ENCODE results near the gene DAPK1. TPM values are rescaled to one million over a fixed set of nuclear protein-coding genes. Genes with fewer than 3 reads are reported as not detected.

DAPK1 gene
- total RNA-seq, 4 donors from 2014 or later: 19.1 to 44.8 (median 40.4) TPM

DNA sequence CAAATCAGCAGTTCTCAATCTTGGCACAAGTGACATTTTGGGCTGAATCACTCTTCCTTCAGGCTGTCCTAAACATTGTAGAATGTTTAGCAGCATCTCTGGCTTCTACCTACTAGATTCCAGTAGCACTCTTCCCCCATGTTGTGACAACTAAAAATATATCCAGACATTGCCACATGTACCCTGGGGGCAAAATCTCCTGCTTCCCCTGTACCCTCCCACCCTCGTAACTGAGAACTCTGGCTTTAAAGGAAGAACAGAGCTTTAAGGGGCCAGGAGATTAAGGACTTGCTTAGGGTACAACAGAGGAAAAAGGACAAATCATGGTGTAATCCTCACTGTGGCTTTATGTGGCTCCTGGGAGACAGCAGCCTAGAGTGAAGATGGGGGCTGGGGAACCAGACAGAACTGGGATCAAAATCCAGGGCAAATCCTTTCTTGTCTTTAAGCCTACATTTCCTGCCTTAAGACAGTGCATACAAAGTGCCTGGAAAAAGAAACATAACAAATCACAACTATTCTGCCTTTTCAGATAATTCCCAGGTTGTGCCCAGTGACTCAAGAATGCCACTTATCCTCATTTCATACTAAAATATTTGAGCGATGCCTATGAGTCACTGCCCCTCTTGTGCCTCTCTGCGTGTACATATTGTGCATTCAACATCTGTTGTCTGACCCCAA lies 109.3 kb downstream of the DAPK1 start:
- intact Hi-C loops (cut with DNase I; ENCODE audit: low total_unique reads): no loop called here
- H3K4me3 ChIP-seq: no peak overlapping the region
- no peaks in the 10 kb centered on the region for H3K27me3 ChIP-seq
- H3K9me3 ChIP-seq: no peaks in the 10 kb centered on the region
- TF ChIP-seq, protein P1, sequence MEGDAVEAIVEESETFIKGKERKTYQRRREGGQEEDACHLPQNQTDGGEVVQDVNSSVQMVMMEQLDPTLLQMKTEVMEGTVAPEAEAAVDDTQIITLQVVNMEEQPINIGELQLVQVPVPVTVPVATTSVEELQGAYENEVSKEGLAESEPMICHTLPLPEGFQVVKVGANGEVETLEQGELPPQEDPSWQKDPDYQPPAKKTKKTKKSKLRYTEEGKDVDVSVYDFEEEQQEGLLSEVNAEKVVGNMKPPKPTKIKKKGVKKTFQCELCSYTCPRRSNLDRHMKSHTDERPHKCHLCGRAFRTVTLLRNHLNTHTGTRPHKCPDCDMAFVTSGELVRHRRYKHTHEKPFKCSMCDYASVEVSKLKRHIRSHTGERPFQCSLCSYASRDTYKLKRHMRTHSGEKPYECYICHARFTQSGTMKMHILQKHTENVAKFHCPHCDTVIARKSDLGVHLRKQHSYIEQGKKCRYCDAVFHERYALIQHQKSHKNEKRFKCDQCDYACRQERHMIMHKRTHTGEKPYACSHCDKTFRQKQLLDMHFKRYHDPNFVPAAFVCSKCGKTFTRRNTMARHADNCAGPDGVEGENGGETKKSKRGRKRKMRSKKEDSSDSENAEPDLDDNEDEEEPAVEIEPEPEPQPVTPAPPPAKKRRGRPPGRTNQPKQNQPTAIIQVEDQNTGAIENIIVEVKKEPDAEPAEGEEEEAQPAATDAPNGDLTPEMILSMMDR (IDR thresholded peaks at IDR 0.05): no peak
- TF ChIP-seq POLR2A (IDR thresholded peaks at IDR 0.05): no peak
- H3K36me3 ChIP-seq: no peaks in the 10 kb centered on the region
- no peak overlapping the region for H3K27ac ChIP-seq
- no peaks in the 10 kb centered on the region for H3K4me1 ChIP-seq
- no peak for DNase-seq

DNA sequence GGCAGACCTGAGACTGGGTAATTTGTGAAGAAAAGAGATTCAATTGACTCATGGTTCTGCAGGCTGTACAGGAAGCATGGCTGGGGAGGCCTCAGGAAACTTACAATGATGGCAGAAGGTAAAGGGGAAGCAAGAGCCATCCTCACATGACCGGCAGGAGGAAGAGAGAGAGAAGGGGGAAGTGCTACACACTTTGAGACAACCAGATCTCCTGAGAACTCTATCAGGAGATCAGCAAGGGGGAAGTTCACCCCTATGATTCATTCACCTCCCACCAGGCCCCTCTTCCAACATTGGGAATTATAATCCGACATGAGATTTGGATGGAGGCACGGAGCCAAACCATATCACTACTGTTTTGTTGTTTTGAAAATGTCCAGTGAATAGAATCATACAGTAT lies 110.2 kb downstream of the DAPK1 start:
- DNase-seq: no peak
- intact Hi-C loops (cut with DNase I; ENCODE audit: low total_unique reads): no loop called here
- Histone ChIP-seq H3K27me3 (no peaks in the 10 kb centered on the region), H3K9me3 (no peaks in the 10 kb centered on the region), H3K36me3 (no peaks in the 10 kb centered on the region), H3K4me3 (no peak overlapping the region), H3K27ac (no peak overlapping the region), H3K4me1 (no peaks in the 10 kb centered on the region)
- TF ChIP-seq, protein P1 (IDR thresholded peaks at IDR 0.05): no peak
- TF ChIP-seq POLR2A (IDR thresholded peaks at IDR 0.05): no peak

DNA sequence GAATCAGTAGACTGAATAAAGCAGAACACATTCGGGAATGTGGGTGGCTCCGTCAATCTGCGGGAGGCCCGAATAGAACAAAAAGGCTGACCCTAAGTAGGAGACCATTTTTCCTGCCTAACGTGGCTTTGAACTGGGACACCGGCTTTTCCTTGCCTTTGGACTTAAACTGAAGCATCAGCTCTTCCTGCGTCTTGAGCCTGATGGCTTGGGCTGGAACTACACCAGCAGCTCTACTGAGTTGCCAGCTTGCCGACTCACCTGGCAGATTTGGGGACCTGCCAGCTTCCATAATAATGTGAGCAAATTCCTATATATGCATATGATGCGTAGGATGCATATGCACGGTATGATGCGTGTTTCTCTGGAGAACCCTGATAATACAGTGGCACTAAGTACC lies 111.3 kb downstream of the DAPK1 start:
- H3K27ac ChIP-seq: no peak overlapping the region
- TF ChIP-seq POLR2A (IDR thresholded peaks at IDR 0.05): no peak
- TF ChIP-seq, protein P1 (IDR thresholded peaks at IDR 0.05): no peak
- intact Hi-C loops (cut with DNase I; ENCODE audit: low total_unique reads): no loop called here
- H3K4me3 ChIP-seq: no peak overlapping the region
- H3K27me3 ChIP-seq: no peaks in the 10 kb centered on the region
- H3K4me1 ChIP-seq: no peaks in the 10 kb centered on the region
- no peaks in the 10 kb centered on the region for H3K36me3 ChIP-seq
- no peak for DNase-seq
- no peaks in the 10 kb centered on the region for H3K9me3 ChIP-seq

DNA sequence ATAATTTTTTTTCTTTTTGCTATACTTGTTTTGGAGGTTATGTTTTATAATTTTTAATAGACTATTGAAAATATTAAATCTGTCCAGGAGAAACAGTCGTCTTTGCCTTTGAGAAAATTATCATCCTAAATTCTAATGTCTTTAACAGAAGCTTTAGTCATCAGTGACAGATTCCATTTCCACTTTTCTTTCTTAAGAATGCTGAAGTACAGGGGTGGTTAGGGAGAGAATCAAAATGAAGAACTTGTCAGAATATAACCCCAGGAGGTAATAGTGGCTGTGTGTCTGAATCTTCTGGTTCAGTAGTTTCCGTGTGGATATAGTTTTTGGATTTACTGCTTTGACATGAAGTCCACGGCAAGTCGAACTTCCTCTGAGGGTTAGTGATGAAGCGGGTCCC lies 111.8 kb downstream of the DAPK1 start:
- no peak overlapping the region for H3K4me3 ChIP-seq
- TF ChIP-seq, protein P1 (IDR thresholded peaks at IDR 0.05): no peak
- no peak for TF ChIP-seq POLR2A (IDR thresholded peaks at IDR 0.05)
- intact Hi-C loops (cut with DNase I; ENCODE audit: low total_unique reads): no loop called here
- no peak overlapping the region for H3K27ac ChIP-seq
- no peak for DNase-seq
- H3K36me3 ChIP-seq: no peaks in the 10 kb centered on the region
- H3K27me3 ChIP-seq: no peaks in the 10 kb centered on the region
- no peaks in the 10 kb centered on the region for H3K9me3 ChIP-seq
- H3K4me1 ChIP-seq: no peaks in the 10 kb centered on the region

DNA sequence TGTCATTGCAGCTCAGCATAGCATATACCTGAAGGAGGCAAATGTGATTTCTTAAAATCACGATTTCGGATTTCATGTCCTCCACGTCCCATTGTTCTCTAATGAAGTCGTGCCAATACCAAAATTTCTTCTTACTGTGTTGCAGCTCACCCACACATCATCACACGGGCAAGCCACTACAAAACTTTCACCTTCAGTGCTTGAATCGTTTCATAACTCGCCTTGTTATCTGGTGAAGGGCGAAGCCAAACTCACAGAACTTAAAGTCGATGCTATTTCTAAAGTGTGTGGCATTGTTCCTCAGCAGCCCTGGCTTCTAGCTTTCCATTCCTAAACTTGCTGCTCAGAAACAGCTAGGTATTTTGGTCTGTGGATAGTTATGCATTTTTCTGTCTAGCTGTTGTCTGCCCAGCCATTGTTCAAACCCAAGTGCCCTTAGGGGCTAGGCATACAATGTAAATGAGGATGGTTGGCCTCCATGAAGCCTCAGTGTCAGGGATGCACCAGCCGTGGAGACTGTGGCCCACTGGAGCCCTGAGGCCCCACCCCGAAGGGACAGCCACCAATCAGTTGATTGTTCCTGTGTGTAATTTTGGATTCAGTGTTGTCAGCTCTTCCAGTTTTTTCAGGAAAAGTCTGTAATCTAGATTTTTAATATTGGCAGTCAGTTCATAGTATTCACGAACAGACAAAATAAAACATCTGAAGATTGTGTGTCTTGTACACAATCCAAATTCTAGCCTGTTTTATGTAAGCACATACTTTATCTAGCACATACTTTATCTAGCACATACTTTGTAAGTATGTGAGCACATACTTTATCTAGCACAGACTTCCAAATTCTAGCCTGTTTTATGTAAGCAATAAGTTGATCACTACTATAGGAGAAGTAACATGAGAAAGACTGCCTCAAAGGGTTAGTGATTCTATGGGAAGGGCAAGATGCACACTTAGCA lies 112.8 kb downstream of the DAPK1 start:
- H3K27ac ChIP-seq: no peak overlapping the region
- no peaks in the 10 kb centered on the region for H3K36me3 ChIP-seq
- no peak for TF ChIP-seq POLR2A (IDR thresholded peaks at IDR 0.05)
- TF ChIP-seq, protein P1 (IDR thresholded peaks at IDR 0.05): no peak
- H3K4me3 ChIP-seq: no peak overlapping the region
- no peaks in the 10 kb centered on the region for H3K9me3 ChIP-seq
- no peak for DNase-seq
- intact Hi-C loops (cut with DNase I; ENCODE audit: low total_unique reads): no loop called here
- no peaks in the 10 kb centered on the region for H3K27me3 ChIP-seq
- no peaks in the 10 kb centered on the region for H3K4me1 ChIP-seq
